Measurements from ENCODE around the gene GBP2.

The GBP2 gene

DNA sequence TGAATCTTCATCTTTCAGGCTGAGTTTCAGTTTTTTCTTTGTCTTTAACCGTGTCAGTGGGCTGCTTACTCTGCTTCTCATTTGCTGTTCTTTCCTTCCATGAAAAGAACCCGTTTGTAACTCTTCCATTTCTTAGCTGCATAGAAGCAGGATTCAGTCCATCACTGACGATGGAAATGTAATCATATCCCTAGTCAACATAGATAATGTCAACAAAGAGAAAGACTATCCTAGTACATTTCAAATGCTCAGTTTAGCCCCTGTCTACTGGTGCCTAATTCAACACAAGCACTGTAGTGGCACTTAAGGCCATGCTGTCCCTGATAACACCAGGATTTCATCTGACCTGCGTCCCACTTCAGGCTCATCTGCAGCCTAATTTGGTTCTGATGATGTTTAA, 61.3 kb downstream of the GBP2 start:
- no peak for DNase-seq

DNA sequence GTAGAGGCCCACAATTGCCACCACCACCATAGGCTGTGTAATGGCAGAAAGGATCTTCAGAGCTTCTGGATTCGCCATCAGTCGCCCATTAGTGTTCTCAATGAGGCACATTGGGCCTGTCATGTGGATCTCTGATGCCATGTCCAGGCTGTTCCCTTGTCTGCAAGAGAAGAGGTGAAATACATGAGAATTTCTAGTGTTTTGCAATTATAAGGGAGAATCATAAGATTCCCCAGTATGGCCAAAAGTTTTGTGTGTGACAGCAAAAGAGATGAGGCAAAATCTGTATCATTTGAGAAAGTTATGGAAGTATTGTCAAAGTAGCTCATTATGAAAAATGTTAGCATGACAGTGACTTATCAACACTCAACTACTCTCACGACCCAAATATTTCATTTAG, 62.8 kb downstream of the GBP2 start:
- DNase-seq, result no peak

GRCh38 chr1:89060091-89060490, 65.8 kb downstream of the GBP2 start:
- no peak for DNase-seq
